A549 treated with AZD9567 at 1 μM for 4 hours (cell line): Measurements from ENCODE around the gene TRAPPC3. TPM values are rescaled to one million over a fixed set of nuclear protein-coding genes. Genes with fewer than 3 reads are reported as not detected.

ENCODE experiments used
- total RNA-seq: library from RNA; stranded (reverse); fragments of 200-300 nt; extraction: Qiagen RNA extraction; gene quantifications from 5 replicates; pipeline ENCODE4 v1.2.3, GENCODE V29; 2022; ENCODE audit not compliant: insufficient read depth

The TRAPPC3 gene
- total RNA-seq, result 78.7 to 85.3 TPM (median 79.5 TPM) in 5 replicates

GRCh38 chr1:36149237-36149972, at the start of gene TRAPPC3:
Gene TRAPPC3, minus strand, starts transcription at chr1:36149486. Its CDS starts 108 bp downstream, at chr1:36149378.

GRCh38 chr1:36155408-36156328, 6.4 kb upstream of the TRAPPC3 start, which contains the start of gene MAP7D1:
Gene MAP7D1, plus strand, starts transcription at chr1:36156160. Its CDS starts 258 bp downstream, at chr1:36156418.

GRCh38 chr1:36125129-36125991, 23.9 kb downstream of the TRAPPC3 start, which contains the start of gene COL8A2:
Gene COL8A2, minus strand, starts transcription at chr1:36125222. Its CDS starts 24,980 bp downstream, at chr1:36100242.

GRCh38 chr1:36088577-36089392, 60.5 kb downstream of the TRAPPC3 start, which contains the start of gene ADPRS:
Gene ADPRS, plus strand, starts transcription at chr1:36088892. Its CDS starts 13 bp downstream, at chr1:36088905.

Other genes with a start within 250 kb of the TRAPPC3 start
- gene AGO3, start 218.4 kb downstream of the TRAPPC3 start, total RNA-seq, result 6.5 to 9.1 TPM (median 8.4 TPM) in 5 replicates
- 0.09 TPM in 1 of 5 replicates, not detected in the others for gene TEKT2, start 65.4 kb downstream of the TRAPPC3 start, total RNA-seq
- gene ADPRS, start 60.6 kb downstream of the TRAPPC3 start, total RNA-seq, result 29.2 to 35.5 TPM (median 33.0 TPM) in 5 replicates
- 0.05 to 0.14 TPM (median 0.12 TPM) in 4 of 5 replicates, not detected in the other for gene COL8A2, start 24.3 kb downstream of the TRAPPC3 start, total RNA-seq
- gene MAP7D1, start 6.7 kb upstream of the TRAPPC3 start, total RNA-seq, result 145 to 193 TPM (median 186 TPM) in 5 replicates
- 66.5 to 82.2 TPM (median 70.8 TPM) in 5 replicates for gene THRAP3, start 75.0 kb upstream of the TRAPPC3 start, total RNA-seq
- 1.6 to 3.3 TPM (median 2.6 TPM) in 5 replicates for gene SH3D21, start 156.9 kb upstream of the TRAPPC3 start, total RNA-seq
- gene EVA1B, start 174.2 kb upstream of the TRAPPC3 start, total RNA-seq, result 4.7 to 23.5 TPM (median 19.8 TPM) in 5 replicates
- 9.8 to 11.0 TPM (median 10.4 TPM) in 5 replicates for gene STK40, start 236.4 kb upstream of the TRAPPC3 start, total RNA-seq
- gene LSM10, start 248.4 kb upstream of the TRAPPC3 start, total RNA-seq, result 36.1 to 44.9 TPM (median 43.5 TPM) in 5 replicates